ENCODE measurements around the gene ZNF90.
"Not testable (repeated sequence)": the region's sequence is repeated elsewhere in the genome, so short reads cannot be mapped to it uniquely, and the experiment has no call there.

ZNF90 gene

DNA sequence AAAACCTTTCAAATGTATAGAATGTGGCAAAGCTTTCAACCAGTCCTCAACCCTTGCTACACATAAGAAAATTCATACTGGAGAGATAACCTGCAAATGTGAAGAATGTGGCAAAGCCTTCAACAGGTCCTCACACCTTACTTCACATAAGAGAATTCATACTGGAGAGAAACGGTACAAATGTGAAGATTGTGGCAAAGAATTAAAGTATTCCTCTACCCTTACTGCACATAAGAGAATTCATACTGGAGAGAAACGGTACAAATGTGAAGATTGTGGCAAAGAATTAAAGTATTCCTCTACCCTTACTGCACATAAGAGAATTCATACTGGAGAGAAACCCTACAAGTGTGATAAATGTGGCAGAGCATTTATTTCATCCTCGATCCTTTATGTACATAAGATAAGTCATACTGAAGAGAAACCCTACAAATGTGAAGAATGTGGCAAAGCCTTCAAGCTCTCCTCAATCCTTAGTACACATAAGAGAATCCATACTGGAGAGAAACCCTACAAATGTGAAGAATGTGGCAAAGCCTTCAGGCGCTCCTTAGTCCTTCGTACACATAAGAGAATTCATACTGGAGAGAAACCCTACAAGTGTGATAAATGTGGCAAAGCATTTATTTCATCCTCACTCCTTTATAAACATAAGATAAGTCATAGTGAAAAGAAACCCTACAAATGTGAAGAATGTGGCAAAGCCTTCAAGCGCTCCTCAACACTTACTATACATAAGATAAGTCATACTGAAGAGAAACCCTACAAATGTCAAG lies 40.5 kb downstream of the ZNF90 start:
- H3K27me3 ChIP-seq (ENCODE audit: control insufficient read depth in 1 of 2, insufficient read depth in 2 of 2, low read length in 2 of 2); H3K9ac ChIP-seq (ENCODE audit: low read length); H3K36me3 ChIP-seq (ENCODE audit: insufficient read depth, low read length); H3K27ac ChIP-seq (ENCODE audit: low read depth, low read length); H3K4me1 ChIP-seq (ENCODE audit: insufficient read depth, low read length): not testable (repeated sequence)
- peak overlapping the region in 1 of 2 donors; percentile 16 for H3K4me3 ChIP-seq (ENCODE audit: low read depth in 1 of 2, low read length in 2 of 2)
- H3K9me3 ChIP-seq (ENCODE audit: low read length) = peaks cover 26% of the 10 kb centered on the region

DNA sequence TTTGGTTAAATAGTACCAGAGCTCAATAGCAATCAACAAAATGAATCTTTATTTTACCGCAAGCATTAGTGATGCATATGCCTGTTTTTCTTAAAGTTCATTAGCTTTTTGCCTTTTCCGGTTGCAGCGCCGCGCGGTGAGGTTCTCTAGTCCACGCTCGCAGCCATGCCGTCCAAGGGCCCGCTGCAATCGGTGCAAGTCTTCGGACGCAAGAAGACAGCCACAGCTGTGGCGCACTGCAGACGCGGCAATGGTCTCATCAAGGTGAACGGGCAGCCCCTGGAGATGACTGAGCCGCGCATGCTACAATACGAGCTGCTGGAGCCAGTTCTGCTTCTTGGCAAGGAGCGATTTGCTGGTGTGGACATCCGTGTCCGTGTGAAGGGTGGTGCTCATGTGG lies 47.1 kb downstream of the ZNF90 start:
- Histone ChIP-seq H3K9ac (ENCODE audit: low read length) (no peak overlapping the region), H3K27me3 (ENCODE audit: control insufficient read depth in 1 of 2, insufficient read depth in 2 of 2, low read length in 2 of 2) (no peaks in the 10 kb centered on the region), H3K27ac (ENCODE audit: low read depth, low read length) (no peak overlapping the region), H3K36me3 (ENCODE audit: insufficient read depth, low read length) (no peaks in the 10 kb centered on the region), H3K4me3 (ENCODE audit: low read depth in 1 of 2, low read length in 2 of 2) (no peak overlapping the region), H3K9me3 (ENCODE audit: low read length) (peaks cover 8% of the 10 kb centered on the region), H3K4me1 (ENCODE audit: insufficient read depth, low read length) (no peaks in the 10 kb centered on the region)

DNA sequence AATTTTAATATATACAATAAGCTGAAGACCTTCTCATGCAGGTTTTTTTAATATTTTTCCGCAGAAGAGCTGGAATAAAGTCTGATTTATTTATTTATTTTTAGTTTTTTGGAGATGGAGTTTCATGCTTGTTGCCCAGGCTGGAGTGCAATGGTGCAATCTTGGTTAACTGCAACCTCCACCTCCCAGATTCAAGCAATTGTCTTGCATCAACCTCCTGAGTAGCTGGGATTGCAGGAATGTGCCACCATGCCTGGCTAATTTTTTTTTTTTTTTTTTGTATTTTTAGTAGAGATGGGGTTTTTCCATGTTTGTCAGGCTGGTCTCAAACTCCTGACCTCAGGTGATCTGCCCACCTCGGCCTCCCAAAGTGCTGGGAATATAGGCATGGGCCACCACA lies 55.1 kb downstream of the ZNF90 start:
- H3K36me3 ChIP-seq (ENCODE audit: insufficient read depth, low read length); H3K9ac ChIP-seq (ENCODE audit: low read length); H3K9me3 ChIP-seq (ENCODE audit: low read length); H3K4me3 ChIP-seq (ENCODE audit: low read depth in 1 of 2, low read length in 2 of 2); H3K27ac ChIP-seq (ENCODE audit: low read depth, low read length); H3K27me3 ChIP-seq (ENCODE audit: control insufficient read depth in 1 of 2, insufficient read depth in 2 of 2, low read length in 2 of 2); H3K4me1 ChIP-seq (ENCODE audit: insufficient read depth, low read length): not testable (repeated sequence)

DNA sequence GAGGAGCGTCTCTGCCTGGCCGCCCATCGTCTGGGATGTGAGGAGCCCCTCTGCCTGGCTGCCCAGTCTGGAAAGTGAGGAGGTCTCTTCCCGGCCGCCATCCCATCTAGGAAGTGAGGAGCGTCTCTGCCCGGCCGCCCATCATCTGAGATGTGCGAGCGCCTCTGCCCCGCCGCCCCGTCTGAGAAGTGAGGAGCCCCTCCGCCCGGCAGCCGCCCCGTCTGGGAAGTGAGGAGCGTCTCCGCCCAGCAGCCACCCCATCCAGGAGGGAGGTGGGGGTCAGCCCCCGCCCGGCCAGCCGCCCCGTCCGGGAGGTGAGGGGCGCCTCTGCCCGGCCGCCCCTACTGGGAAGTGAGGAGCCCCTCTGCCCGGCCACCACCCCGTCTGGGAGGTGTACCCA lies 59.9 kb downstream of the ZNF90 start:
- not testable (repeated sequence) for H3K27ac ChIP-seq (ENCODE audit: low read depth, low read length); H3K9ac ChIP-seq (ENCODE audit: low read length); H3K36me3 ChIP-seq (ENCODE audit: insufficient read depth, low read length); H3K9me3 ChIP-seq (ENCODE audit: low read length); H3K27me3 ChIP-seq (ENCODE audit: control insufficient read depth in 1 of 2, insufficient read depth in 2 of 2, low read length in 2 of 2); H3K4me1 ChIP-seq (ENCODE audit: insufficient read depth, low read length); H3K4me3 ChIP-seq (ENCODE audit: low read depth in 1 of 2, low read length in 2 of 2)

DNA sequence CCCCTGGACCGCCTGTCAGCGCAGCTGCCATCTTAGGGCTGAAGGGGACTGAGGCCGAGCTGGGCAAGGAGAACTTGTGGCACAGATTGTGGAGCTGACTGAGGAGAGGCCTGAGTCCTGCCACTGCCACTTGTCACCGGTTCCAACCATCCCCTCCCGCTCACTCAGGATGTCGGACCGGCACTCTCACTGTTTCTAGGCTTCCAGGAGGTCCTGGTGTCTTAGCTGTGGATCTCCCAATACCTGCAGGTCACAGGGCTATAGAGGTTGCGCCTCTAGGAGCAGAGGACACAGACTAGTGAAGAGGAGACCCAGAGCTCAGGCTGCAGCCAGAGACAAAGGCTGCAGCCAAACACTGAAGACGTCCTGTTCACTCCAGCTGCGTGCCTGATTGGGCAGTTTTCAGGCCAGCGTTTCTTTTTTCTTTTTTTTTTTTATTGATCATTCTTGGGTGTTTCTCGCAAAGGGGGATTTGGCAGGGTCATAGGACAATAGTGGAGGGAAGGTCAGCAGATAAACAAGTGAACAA lies 73.9 kb downstream of the ZNF90 start:
- no peaks in the 10 kb centered on the region for H3K27me3 ChIP-seq (ENCODE audit: control insufficient read depth in 1 of 2, insufficient read depth in 2 of 2, low read length in 2 of 2)
- no peaks in the 10 kb centered on the region for H3K9me3 ChIP-seq (ENCODE audit: low read length)
- no peaks in the 10 kb centered on the region for H3K36me3 ChIP-seq (ENCODE audit: insufficient read depth, low read length)
- no peaks in the 10 kb centered on the region for H3K4me1 ChIP-seq (ENCODE audit: insufficient read depth, low read length)
- H3K27ac ChIP-seq (ENCODE audit: low read depth, low read length) = no peak overlapping the region
- H3K4me3 ChIP-seq (ENCODE audit: low read depth in 1 of 2, low read length in 2 of 2) = no peak overlapping the region
- no peak overlapping the region for H3K9ac ChIP-seq (ENCODE audit: low read length)

DNA sequence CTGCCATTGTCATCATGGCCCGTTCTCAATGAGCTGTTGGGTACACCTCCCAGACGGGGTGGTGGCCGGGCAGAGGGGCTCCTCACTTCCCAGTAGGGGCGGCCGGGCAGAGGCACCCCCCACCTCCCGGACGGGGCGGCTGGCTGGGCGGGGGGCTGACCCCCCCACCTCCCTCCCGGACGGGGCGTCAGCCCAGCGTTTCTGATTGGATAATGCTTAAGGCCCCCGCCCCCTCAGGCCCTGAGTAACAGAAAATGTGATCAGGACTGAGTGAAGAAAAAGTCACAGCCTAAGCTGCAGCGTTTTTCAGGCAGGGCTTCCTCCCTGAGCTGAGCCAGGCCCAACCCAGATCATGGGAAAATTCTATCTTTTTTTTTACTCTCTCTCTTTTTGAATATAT lies 74.7 kb downstream of the ZNF90 start:
- not testable (repeated sequence) for H3K9ac ChIP-seq (ENCODE audit: low read length); H3K36me3 ChIP-seq (ENCODE audit: insufficient read depth, low read length); H3K27me3 ChIP-seq (ENCODE audit: control insufficient read depth in 1 of 2, insufficient read depth in 2 of 2, low read length in 2 of 2); H3K4me1 ChIP-seq (ENCODE audit: insufficient read depth, low read length); H3K9me3 ChIP-seq (ENCODE audit: low read length); H3K27ac ChIP-seq (ENCODE audit: low read depth, low read length); H3K4me3 ChIP-seq (ENCODE audit: low read depth in 1 of 2, low read length in 2 of 2)

DNA sequence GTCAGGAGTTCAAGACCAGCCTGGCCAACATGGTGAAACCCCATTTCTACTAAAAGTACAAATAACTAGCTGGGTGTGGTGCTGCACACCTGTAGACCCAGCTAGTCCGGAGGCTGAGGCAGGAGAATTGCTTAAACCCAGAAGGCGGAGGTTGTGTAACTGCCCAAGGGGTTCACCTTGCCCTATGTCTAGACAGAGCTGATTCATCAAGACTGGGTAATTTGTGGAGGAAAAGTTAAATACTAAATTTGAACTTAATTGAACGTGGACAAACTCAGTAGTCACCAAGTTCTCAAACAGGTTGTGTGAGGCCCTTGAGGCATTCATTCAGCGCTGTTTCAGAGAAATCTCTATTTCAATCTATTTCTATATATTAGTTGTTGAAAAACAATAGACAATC lies 75.5 kb downstream of the ZNF90 start:
- H3K36me3 ChIP-seq (ENCODE audit: insufficient read depth, low read length) = no peaks in the 10 kb centered on the region
- no peak overlapping the region for H3K9ac ChIP-seq (ENCODE audit: low read length)
- H3K27me3 ChIP-seq (ENCODE audit: control insufficient read depth in 1 of 2, insufficient read depth in 2 of 2, low read length in 2 of 2) = no peaks in the 10 kb centered on the region
- no peak overlapping the region for H3K4me3 ChIP-seq (ENCODE audit: low read depth in 1 of 2, low read length in 2 of 2)
- H3K27ac ChIP-seq (ENCODE audit: low read depth, low read length) = no peak overlapping the region
- no peaks in the 10 kb centered on the region for H3K4me1 ChIP-seq (ENCODE audit: insufficient read depth, low read length)
- no peaks in the 10 kb centered on the region for H3K9me3 ChIP-seq (ENCODE audit: low read length)

DNA sequence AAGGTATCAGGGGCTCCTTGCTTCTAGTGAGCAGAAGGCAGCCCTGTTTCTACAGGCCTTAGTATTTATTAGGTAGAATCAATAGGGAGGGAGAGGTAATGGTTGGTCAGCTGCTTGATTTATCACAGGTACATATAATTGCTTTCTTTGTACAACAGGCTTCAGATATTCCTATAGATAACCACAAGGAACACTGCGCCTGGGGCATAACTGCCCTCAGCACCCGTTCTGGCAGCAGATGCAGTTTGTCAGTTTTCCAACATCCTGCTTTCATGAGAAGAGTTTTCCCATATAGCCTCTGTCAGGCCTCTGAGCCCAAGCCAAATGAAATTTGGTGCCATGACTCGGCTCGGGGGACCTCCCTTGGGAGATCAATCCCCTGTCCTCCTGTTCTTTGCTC lies 76.8 kb downstream of the ZNF90 start:
- Histone ChIP-seq H3K27ac (ENCODE audit: low read depth, low read length) (no peak overlapping the region), H3K36me3 (ENCODE audit: insufficient read depth, low read length) (no peaks in the 10 kb centered on the region), H3K9ac (ENCODE audit: low read length) (no peak overlapping the region)

DNA sequence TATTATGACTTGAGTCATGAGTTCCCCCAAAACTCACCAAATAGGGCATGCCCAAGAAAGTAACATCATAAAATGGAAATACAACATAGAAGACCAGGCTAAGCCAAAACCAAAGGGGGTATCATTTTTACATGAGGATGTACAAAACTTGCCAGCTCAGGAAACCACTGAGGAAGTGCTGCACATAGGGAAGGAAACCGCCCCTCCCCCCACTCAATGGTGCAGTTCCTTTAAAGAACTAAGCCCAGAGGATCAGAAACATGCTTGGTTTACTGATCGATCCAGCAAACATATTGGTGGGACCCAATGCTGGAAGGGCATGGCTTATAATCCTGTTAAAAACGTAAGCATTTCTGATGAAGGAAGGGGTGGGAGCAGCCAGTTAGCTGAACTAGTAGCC lies 85.0 kb downstream of the ZNF90 start:
- Histone ChIP-seq H3K36me3 (ENCODE audit: insufficient read depth, low read length) (no peaks in the 10 kb centered on the region), H3K27ac (ENCODE audit: low read depth, low read length) (no peak overlapping the region), H3K27me3 (ENCODE audit: control insufficient read depth in 1 of 2, insufficient read depth in 2 of 2, low read length in 2 of 2) (no peaks in the 10 kb centered on the region), H3K9ac (ENCODE audit: low read length) (no peak overlapping the region), H3K9me3 (ENCODE audit: low read length) (no peaks in the 10 kb centered on the region), H3K4me1 (ENCODE audit: insufficient read depth, low read length) (peaks cover 2% of the 10 kb centered on the region), H3K4me3 (ENCODE audit: low read depth in 1 of 2, low read length in 2 of 2) (no peak overlapping the region)

More for the DNA sequence above, 76.8 kb downstream of the ZNF90 start:
- Histone ChIP-seq H3K27me3 (ENCODE audit: control insufficient read depth in 1 of 2, insufficient read depth in 2 of 2, low read length in 2 of 2) (no peaks in the 10 kb centered on the region), H3K4me3 (ENCODE audit: low read depth in 1 of 2, low read length in 2 of 2) (no peak overlapping the region), H3K9me3 (ENCODE audit: low read length) (no peaks in the 10 kb centered on the region), H3K4me1 (ENCODE audit: insufficient read depth, low read length) (no peaks in the 10 kb centered on the region)

DNA sequence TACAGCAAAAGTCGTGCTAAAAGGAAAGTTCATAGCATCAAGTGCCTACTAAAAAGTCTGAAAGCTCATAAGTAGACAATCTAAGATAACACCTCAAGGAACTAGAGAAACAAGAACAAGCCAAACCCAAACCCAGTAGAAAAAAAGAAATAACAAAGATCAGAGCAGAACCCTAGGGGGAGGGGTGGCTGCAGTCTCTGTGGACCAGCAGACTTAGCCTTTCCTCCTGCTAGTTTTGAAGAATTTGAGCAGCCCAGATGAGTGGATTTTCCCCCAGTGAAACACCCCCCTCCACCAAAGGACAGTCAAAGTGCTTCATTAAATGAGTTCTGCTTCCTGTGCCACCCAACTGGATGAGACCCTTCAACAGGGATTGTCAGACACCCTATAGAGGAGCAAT lies 86.7 kb downstream of the ZNF90 start:
- Histone ChIP-seq H3K4me3 (ENCODE audit: low read depth in 1 of 2, low read length in 2 of 2) (no peak overlapping the region), H3K36me3 (ENCODE audit: insufficient read depth, low read length) (no peaks in the 10 kb centered on the region), H3K27ac (ENCODE audit: low read depth, low read length) (no peak overlapping the region), H3K27me3 (ENCODE audit: control insufficient read depth in 1 of 2, insufficient read depth in 2 of 2, low read length in 2 of 2) (no peaks in the 10 kb centered on the region), H3K4me1 (ENCODE audit: insufficient read depth, low read length) (peaks cover 7% of the 10 kb centered on the region), H3K9ac (ENCODE audit: low read length) (no peak overlapping the region), H3K9me3 (ENCODE audit: low read length) (no peaks in the 10 kb centered on the region)

DNA sequence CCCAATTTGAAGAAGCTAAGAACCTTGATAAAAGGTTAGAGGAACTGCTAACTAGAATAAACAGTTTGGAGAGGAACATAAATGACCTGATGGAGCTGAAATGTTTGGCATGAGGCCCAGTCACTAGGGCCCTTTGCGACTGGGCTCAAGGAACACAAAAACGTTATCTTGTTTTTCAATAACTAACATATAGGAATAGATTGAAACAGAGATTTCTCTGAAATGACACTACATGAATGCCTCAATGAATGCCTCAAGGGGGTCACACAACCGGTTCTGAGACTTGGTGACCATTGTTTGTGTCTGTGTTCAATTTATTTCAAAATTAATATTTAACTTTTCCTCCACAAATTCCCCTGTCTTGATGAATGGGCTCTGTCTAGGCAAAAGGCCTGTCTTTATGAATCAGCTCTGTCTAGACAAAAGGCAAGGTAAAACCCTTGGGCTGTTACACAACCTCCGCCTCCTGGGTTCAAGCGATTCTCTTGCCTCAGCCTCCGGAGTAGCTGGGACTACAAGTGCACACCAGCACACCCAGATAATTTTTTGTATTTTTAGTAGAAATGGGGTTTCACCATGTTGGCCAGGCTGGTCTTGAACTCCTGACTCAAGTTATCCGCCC lies 88.3 kb downstream of the ZNF90 start:
- Histone ChIP-seq H3K27ac (ENCODE audit: low read depth, low read length) (no peak overlapping the region), H3K36me3 (ENCODE audit: insufficient read depth, low read length) (no peaks in the 10 kb centered on the region), H3K4me3 (ENCODE audit: low read depth in 1 of 2, low read length in 2 of 2) (no peak overlapping the region), H3K27me3 (ENCODE audit: control insufficient read depth in 1 of 2, insufficient read depth in 2 of 2, low read length in 2 of 2) (no peaks in the 10 kb centered on the region), H3K4me1 (ENCODE audit: insufficient read depth, low read length) (peaks cover 7% of the 10 kb centered on the region), H3K9ac (ENCODE audit: low read length) (no peak overlapping the region), H3K9me3 (ENCODE audit: low read length) (no peaks in the 10 kb centered on the region)
